GOT3 (cell line): ENCODE results near the gene FMNL2.

Source experiments
- DNase-seq: peaks from one replicate; lab custom pipeline; 2025; ENCODE audit warnings: mixed read lengths; lab: John Stamatoyannopoulos, UW

FMNL2 gene

GRCh38 chr2:152427902-152428301, 92.9 kb downstream of the FMNL2 start:
- DNase-seq = no peak

GRCh38 chr2:152428800-152429582, 94.0 kb downstream of the FMNL2 start:
- no peak for DNase-seq

GRCh38 chr2:152430876-152431275, 95.9 kb downstream of the FMNL2 start:
- no peak for DNase-seq

GRCh38 chr2:152431370-152432098, 96.6 kb downstream of the FMNL2 start:
- DNase-seq = no peak

GRCh38 chr2:152432206-152432653, 97.3 kb downstream of the FMNL2 start:
- no peak for DNase-seq

- DNase-seq = no peak
These were observed 97.8 kb downstream of the FMNL2 start for GRCh38 chr2:152432765-152433164.

GRCh38 chr2:152433289-152433688, 98.3 kb downstream of the FMNL2 start:
- no peak for DNase-seq

GRCh38 chr2:152433791-152434190, 98.8 kb downstream of the FMNL2 start:
- no peak for DNase-seq

GRCh38 chr2:152434395-152435182, 99.6 kb downstream of the FMNL2 start:
- no peak for DNase-seq

- DNase-seq = no peak
These were observed 101.2 kb downstream of the FMNL2 start for GRCh38 chr2:152436148-152436547.

- no peak for DNase-seq
These were observed 102.5 kb downstream of the FMNL2 start for GRCh38 chr2:152437276-152438108.

GRCh38 chr2:152440049-152440448, 105.1 kb downstream of the FMNL2 start:
- no peak for DNase-seq

- DNase-seq = no peak
These were observed 105.5 kb downstream of the FMNL2 start for GRCh38 chr2:152440460-152440859.

GRCh38 chr2:152441961-152442360, 107.0 kb downstream of the FMNL2 start:
- DNase-seq = no peak

- no peak for DNase-seq
These were observed 108.8 kb downstream of the FMNL2 start for GRCh38 chr2:152443771-152444170.

- no peak for DNase-seq
These were observed 109.5 kb downstream of the FMNL2 start for GRCh38 chr2:152444448-152444847.

- DNase-seq = no peak
These were observed 110.4 kb downstream of the FMNL2 start for GRCh38 chr2:152445375-152445774.

- DNase-seq = no peak
These were observed 110.8 kb downstream of the FMNL2 start for GRCh38 chr2:152445791-152446201.

GRCh38 chr2:152446213-152446612, 111.2 kb downstream of the FMNL2 start:
- DNase-seq = no peak

- no peak for DNase-seq
These were observed 112.9 kb downstream of the FMNL2 start for GRCh38 chr2:152447897-152448296.

GRCh38 chr2:152448606-152449005, 113.6 kb downstream of the FMNL2 start:
- no peak for DNase-seq

GRCh38 chr2:152449578-152449977, 114.6 kb downstream of the FMNL2 start:
- DNase-seq = no peak
